GM10266 (cell line): ENCODE data around the gene CXCL10.
"Not testable (repeated sequence)": the region's sequence is repeated elsewhere in the genome, so short reads cannot be mapped to it uniquely, and the experiment has no call there.

Experiments
- DNase-seq: peaks from one replicate; pipeline ENCODE4 v3.0.0; 2012; ENCODE audit errors: extremely low spot score
- TF ChIP-seq, protein P1 (sequence below): IDR thresholded peaks from 2 replicates; pipeline ENCODE4 v1.5.1; 2012; ENCODE audit warnings: mild to moderate bottlenecking, low read depth; ENCODE audit not compliant: control insufficient read depth, insufficient read depth; ENCODE audit errors: missing control alignments

CXCL10 gene

DNA sequence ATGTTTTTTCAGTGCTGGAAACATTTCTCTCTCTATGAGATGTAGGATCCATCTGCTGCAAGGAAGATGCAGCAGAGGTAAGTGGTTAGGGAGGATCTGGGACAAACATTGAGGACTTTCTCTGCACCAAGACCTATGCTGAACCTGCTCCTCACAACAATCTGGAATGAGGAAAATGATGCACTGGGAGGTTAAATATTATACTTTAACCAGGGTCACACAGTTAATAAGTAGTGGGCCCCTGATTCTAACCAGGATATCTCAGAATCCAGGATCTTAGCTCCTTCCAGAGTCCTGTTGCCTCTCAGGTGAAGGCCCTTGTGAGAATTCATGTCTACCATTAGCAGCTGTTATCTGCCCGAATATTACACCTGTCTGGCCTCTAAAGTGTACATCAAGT, 23.0 kb downstream of the CXCL10 start:
- DNase-seq: no peak
- TF ChIP-seq, protein P1, sequence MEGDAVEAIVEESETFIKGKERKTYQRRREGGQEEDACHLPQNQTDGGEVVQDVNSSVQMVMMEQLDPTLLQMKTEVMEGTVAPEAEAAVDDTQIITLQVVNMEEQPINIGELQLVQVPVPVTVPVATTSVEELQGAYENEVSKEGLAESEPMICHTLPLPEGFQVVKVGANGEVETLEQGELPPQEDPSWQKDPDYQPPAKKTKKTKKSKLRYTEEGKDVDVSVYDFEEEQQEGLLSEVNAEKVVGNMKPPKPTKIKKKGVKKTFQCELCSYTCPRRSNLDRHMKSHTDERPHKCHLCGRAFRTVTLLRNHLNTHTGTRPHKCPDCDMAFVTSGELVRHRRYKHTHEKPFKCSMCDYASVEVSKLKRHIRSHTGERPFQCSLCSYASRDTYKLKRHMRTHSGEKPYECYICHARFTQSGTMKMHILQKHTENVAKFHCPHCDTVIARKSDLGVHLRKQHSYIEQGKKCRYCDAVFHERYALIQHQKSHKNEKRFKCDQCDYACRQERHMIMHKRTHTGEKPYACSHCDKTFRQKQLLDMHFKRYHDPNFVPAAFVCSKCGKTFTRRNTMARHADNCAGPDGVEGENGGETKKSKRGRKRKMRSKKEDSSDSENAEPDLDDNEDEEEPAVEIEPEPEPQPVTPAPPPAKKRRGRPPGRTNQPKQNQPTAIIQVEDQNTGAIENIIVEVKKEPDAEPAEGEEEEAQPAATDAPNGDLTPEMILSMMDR: no peak

GRCh38 chr4:75998525-75999147, 24.7 kb downstream of the CXCL10 start:
- not testable (repeated sequence) for DNase-seq

- no peak for DNase-seq
- TF ChIP-seq, protein P1: no peak
Observed at GRCh38 chr4:75997946-75998345, 25.4 kb downstream of the CXCL10 start.

- TF ChIP-seq, protein P1: no peak
- no peak for DNase-seq
Observed at GRCh38 chr4:75997081-75997480, 26.2 kb downstream of the CXCL10 start.

DNA sequence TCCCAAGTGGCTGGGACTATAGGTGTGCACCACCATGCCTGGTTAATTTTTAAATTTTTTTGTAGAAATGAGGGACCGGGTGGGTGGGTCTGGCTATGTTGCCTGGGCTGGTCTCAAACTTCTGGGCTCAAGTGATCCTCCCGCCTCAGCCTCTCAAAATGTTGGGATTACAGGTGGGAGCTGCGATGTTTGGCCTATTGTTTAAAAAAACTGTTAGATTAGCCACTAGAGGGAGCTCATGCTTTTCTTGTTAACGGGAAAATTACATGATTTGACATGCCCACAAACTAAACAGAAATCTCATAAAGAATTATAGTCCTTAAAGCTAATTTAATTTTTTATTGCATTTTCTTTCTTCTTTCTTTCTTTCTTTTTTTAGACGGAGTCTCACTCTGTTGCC, 27.6 kb downstream of the CXCL10 start:
- DNase-seq: peak; percentile 40

GRCh38 chr4:75992462-75992861, 30.8 kb downstream of the CXCL10 start:
- no peak for DNase-seq
- TF ChIP-seq, protein P1: no peak

More for the DNA sequence above, 27.6 kb downstream of the CXCL10 start:
- TF ChIP-seq, protein P1: peak; percentile 61

- DNase-seq: no peak
- TF ChIP-seq, protein P1: no peak
Observed at GRCh38 chr4:75989846-75990528, 33.3 kb downstream of the CXCL10 start.
